ENCODE measurements around the gene DBR1.

DNA sequence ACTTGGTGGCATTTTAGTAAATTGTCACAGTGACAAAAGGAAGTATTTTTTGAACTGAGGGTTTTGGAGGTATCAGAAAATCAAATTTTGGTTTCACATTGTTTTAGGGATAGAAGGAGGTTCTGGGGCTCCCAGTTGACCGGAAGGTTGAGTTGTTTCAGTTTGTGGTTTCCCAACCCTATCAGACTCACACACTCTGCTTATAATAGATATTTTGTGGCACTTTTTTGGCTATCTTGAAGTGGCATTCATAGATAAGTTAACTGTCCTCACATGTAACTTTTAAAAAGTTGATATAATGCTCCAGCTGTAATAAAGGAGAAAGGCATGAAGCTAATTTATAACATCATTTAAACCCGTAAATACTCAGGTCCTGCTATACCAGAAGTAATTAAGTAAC lies 25.1 kb upstream of the DBR1 start:
- no peak for TF ChIP-seq POLR2A (IDR thresholded peaks at IDR 0.05)
- TF ChIP-seq, protein P1, sequence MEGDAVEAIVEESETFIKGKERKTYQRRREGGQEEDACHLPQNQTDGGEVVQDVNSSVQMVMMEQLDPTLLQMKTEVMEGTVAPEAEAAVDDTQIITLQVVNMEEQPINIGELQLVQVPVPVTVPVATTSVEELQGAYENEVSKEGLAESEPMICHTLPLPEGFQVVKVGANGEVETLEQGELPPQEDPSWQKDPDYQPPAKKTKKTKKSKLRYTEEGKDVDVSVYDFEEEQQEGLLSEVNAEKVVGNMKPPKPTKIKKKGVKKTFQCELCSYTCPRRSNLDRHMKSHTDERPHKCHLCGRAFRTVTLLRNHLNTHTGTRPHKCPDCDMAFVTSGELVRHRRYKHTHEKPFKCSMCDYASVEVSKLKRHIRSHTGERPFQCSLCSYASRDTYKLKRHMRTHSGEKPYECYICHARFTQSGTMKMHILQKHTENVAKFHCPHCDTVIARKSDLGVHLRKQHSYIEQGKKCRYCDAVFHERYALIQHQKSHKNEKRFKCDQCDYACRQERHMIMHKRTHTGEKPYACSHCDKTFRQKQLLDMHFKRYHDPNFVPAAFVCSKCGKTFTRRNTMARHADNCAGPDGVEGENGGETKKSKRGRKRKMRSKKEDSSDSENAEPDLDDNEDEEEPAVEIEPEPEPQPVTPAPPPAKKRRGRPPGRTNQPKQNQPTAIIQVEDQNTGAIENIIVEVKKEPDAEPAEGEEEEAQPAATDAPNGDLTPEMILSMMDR (IDR thresholded peaks at IDR 0.05 in 4 of 5, conservative IDR thresholded peaks at IDR 0.05 in 1 of 5): no peak
